PC-9 (cell line): ENCODE results near the gene PALM. TPM values are rescaled to one million over a fixed set of nuclear protein-coding genes. Genes with fewer than 3 reads are reported as not detected.

Source experiments
- BruUV-seq: library from RNA; stranded (reverse); fragments of 400-500 nt; replicated peaks from 2 replicates; lab custom pipeline; 2021; lab: Mats Ljungman, UMichigan
- CTCF ChIA-PET: fragments of 300-600 bp; sonication (Branson Sonifier 250); formaldehyde crosslinking; loops from one replicate; lab custom pipeline; 2022; ENCODE audit warnings: antibody characterized with exemption; lab: Charles Lee
- POLR2A ChIA-PET: fragments of 300-600 bp; sonication (Branson Sonifier 250); formaldehyde crosslinking; loops from one replicate; lab custom pipeline; 2022; ENCODE audit warnings: antibody characterized with exemption; ENCODE audit not compliant: unreplicated experiment; lab: Charles Lee
- DNase-seq, 2 experiments: peaks; one replicate each; pipeline versions ENCODE4 v3.0.0 to v3.0.0-alpha.2; 2015 to 2022; ENCODE audit warnings: mixed read lengths in 1 of 2
- H2AFZ ChIP-seq: fragments of 200-600 bp; sonication (generic); 2 replicates; pipeline ENCODE4 v1.8.1; 2017; ENCODE audit warnings: antibody characterized with exemption
- H3F3A ChIP-seq: fragments of 200-600 bp; sonication (generic); 2 replicates; pipeline ENCODE4 v1.8.1; 2017; ENCODE audit warnings: antibody characterized with exemption, mild to moderate bottlenecking, low read depth; ENCODE audit not compliant: insufficient read depth
- H3K27ac ChIP-seq: fragments of 200-600 bp; sonication (generic); 2 replicates; pipeline ENCODE4 v1.6.1; 2016; ENCODE audit warnings: mixed run types
- H3K27me3 ChIP-seq: fragments of 200-600 bp; sonication (generic); 2 replicates; pipeline ENCODE4 v1.6.1; 2016; ENCODE audit warnings: low read depth, mixed run types; ENCODE audit not compliant: insufficient read depth
- H3K36me3 ChIP-seq: fragments of 200-600 bp; sonication (generic); 2 replicates; pipeline ENCODE4 v1.6.1; 2016; ENCODE audit warnings: low read depth, mixed run types
- H3K4me1 ChIP-seq: fragments of 200-600 bp; sonication (generic); replicated peaks from 2 replicates; pipeline ENCODE4 v1.6.1; 2016; ENCODE audit warnings: mixed run types; ENCODE audit not compliant: insufficient read depth
- H3K4me2 ChIP-seq: fragments of 200-600 bp; sonication (generic); 2 replicates; pipeline ENCODE4 v1.6.1; 2017; ENCODE audit warnings: mixed run types
- H3K4me3 ChIP-seq: fragments of 200-600 bp; sonication (generic); 2 replicates; pipeline ENCODE4 v1.6.1; 2016; ENCODE audit warnings: mixed run types
- H3K79me2 ChIP-seq: fragments of 200-600 bp; sonication (generic); 2 replicates; pipeline ENCODE4 v1.6.1; 2017; ENCODE audit warnings: low read depth, mixed run types
- H3K9me2 ChIP-seq: fragments of 200-600 bp; sonication (generic); 2 replicates; pipeline ENCODE4 v1.8.1; 2017; ENCODE audit warnings: mild to moderate bottlenecking; ENCODE audit not compliant: insufficient read depth
- H3K9me3 ChIP-seq: fragments of 200-600 bp; sonication (generic); 2 replicates; pipeline ENCODE4 v1.8.1; 2016; ENCODE audit warnings: low read depth; ENCODE audit not compliant: insufficient read depth
- H4K20me1 ChIP-seq: fragments of 200-600 bp; sonication (generic); 2 replicates; pipeline ENCODE4 v1.8.1; 2017; ENCODE audit not compliant: insufficient read depth
- CTCF ChIP-seq: fragments of 200-600 bp; sonication (generic); conservative IDR thresholded peaks from 2 replicates; pipeline ENCODE4 v1.6.1; 2017; ENCODE audit warnings: mixed run types, antibody characterized with exemption, mild to moderate bottlenecking, moderate library complexity
- EZH2 ChIP-seq: fragments of 200-600 bp; sonication (generic); IDR thresholded peaks from 2 replicates; pipeline ENCODE4 v1.8.0; 2017; ENCODE audit warnings: antibody characterized with exemption, low read depth
- intact Hi-C: fragments of 100-400 bp; cut with micrococcal nuclease; formaldehyde crosslinking; loops from one replicate; pipeline ENCODE4 v1.10.0; 2022; ENCODE audit not compliant: unreplicated experiment
- total RNA-seq: library from RNA; stranded (reverse); gene quantifications from 2 replicates; pipeline ENCODE4 v1.2.3, GENCODE V29; 2021

PALM gene
- total RNA-seq, 1 experiment from 2014 or later, result 1.8 TPM

GRCh38 chr19:709196-709964 is 645 bp downstream of the PALM start:
- Histone ChIP-seq H3K9me2 (no peaks in the 10 kb centered on the region), H3K4me2 (no peak overlapping the region; the same call in 1 of the 2 replicates), H3F3A (peaks cover 28% of the 10 kb centered on the region), H3K4me3 (no peak overlapping the region), H3K36me3 (no peaks in the 10 kb centered on the region), H3K79me2 (no peaks in the 10 kb centered on the region), H2AFZ (no peak overlapping the region), H3K9me3 (no peaks in the 10 kb centered on the region), H3K27me3 (peaks cover 8% of the 10 kb centered on the region; the same call in 1 of the 2 replicates), H3K4me1 (no peaks in the 10 kb centered on the region), H3K27ac (no peak overlapping the region), H4K20me1 (no peaks in the 10 kb centered on the region)
- BruUV-seq, result no TSS peak
- no peak for DNase-seq
- intact Hi-C loops, result no loop called here
- POLR2A ChIA-PET, result no interaction called here
- CTCF ChIA-PET, result no interaction called here
- TF ChIP-seq EZH2, result no peak
- TF ChIP-seq CTCF, result no peak

GRCh38 chr19:709965-710571 is 1.3 kb downstream of the PALM start:
- no peaks in the 10 kb centered on the region for H3K79me2 ChIP-seq
- no peak overlapping the region for H3K27ac ChIP-seq
- H4K20me1 ChIP-seq, result no peaks in the 10 kb centered on the region
- no peaks in the 10 kb centered on the region for H3K9me2 ChIP-seq
- CTCF ChIA-PET, result no interaction called here
- no peak overlapping the region for H3K4me3 ChIP-seq
- no peak overlapping the region for H2AFZ ChIP-seq
- no peaks in the 10 kb centered on the region for H3K36me3 ChIP-seq
- intact Hi-C loops, result no loop called here
- no peak overlapping the region for H3K4me2 ChIP-seq
- DNase-seq, result no peak
- no peak for TF ChIP-seq EZH2
- TF ChIP-seq CTCF, result no peak
- no TSS peak for BruUV-seq
- H3K27me3 ChIP-seq, result peaks cover 8% of the 10 kb centered on the region; the same call in 1 of the 2 replicates
- POLR2A ChIA-PET, result no interaction called here
- no peaks in the 10 kb centered on the region for H3K9me3 ChIP-seq
- peaks cover 23% of the 10 kb centered on the region for H3F3A ChIP-seq
- no peaks in the 10 kb centered on the region for H3K4me1 ChIP-seq

GRCh38 chr19:710767-711166 is 2.0 kb downstream of the PALM start:
- ChIA-PET POLR2A (interaction anchor here (0.8 kb wide), 1 partner anchor 79 kb away, joined by 6 read pairs; no protein-coding TSS in a partner anchor), CTCF (no interaction called here)
- Histone ChIP-seq H2AFZ (no peak overlapping the region), H3F3A (peaks cover 23% of the 10 kb centered on the region), H3K4me1 (no peaks in the 10 kb centered on the region), H3K27me3 (peaks cover 12% of the 10 kb centered on the region; the same call in 1 of the 2 replicates), H3K79me2 (no peaks in the 10 kb centered on the region), H3K9me3 (no peaks in the 10 kb centered on the region), H3K4me2 (no peak overlapping the region), H4K20me1 (no peaks in the 10 kb centered on the region), H3K4me3 (no peak overlapping the region), H3K9me2 (no peaks in the 10 kb centered on the region), H3K27ac (no peak overlapping the region), H3K36me3 (no peaks in the 10 kb centered on the region)
- intact Hi-C loops, result no loop called here
- TF ChIP-seq EZH2 (no peak), CTCF (no peak)
- DNase-seq, result no peak
- no TSS peak for BruUV-seq
